Fibroblast of skin of right quadriceps (primary cell): ENCODE measurements around the gene SELPLG.
"Not testable (repeated sequence)": the region's sequence is repeated elsewhere in the genome, so short reads cannot be mapped to it uniquely, and the experiment has no call there.

Experiments used
- DNase-seq: peaks from one replicate; pipeline ENCODE4 v3.0.0-alpha.2; 2013

SELPLG gene

GRCh38 chr12:108602976-108603704, 30.6 kb downstream of the SELPLG start:
- DNase-seq: no peak

GRCh38 chr12:108602209-108602705, 31.4 kb downstream of the SELPLG start:
- no peak for DNase-seq

DNA sequence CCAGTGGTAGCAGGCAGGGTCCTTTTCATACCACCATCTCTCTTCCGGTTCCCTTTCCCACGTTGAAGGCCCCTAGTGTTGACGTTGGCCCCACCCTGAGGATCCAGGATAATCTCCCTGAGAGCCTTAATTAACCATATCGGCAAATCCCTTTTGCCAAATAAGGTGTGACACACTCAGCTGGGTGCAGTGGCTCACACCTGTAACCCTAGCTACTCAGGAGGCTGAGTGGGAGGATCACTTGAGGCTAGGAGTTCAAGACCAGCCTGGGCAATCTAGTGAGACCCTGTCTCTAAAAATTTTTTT, 33.0 kb downstream of the SELPLG start:
- DNase-seq: no peak

DNA sequence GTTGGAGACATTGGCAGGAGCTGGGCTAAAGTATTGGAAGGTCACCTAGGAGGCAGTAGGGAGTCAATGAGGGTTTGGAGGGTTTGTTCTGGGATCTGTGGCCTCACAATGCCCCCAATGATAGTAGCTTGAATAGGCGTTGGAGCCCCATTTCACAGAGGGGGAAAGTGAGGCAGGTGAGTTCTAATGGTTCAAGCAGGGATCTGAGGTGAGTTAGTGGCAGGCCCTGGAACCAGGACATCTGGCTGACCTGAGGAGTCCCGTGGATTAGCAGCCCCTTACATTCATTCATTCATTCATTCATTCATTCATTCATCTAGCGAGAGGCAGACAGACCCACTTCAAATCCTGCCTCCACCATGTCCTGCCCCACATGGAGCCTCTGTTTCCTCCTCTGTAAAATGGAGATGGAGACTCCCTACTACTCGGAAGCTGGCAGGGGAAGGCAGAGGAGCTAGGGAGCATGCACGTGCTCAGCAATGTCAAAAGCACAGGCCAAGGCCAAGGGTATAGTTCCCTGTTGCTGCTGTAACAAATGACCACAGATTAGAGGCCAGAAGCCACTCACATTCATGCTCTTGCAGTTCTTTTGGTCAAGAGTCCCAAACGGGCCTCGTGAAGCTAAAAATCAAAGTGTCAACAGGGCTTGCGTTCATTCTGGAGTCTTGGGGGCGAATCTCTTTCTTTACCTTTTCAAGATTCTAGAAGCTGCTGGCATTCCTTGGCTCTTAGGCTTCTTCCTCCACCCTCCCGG, 33.6 kb downstream of the SELPLG start:
- no peak for DNase-seq

DNA sequence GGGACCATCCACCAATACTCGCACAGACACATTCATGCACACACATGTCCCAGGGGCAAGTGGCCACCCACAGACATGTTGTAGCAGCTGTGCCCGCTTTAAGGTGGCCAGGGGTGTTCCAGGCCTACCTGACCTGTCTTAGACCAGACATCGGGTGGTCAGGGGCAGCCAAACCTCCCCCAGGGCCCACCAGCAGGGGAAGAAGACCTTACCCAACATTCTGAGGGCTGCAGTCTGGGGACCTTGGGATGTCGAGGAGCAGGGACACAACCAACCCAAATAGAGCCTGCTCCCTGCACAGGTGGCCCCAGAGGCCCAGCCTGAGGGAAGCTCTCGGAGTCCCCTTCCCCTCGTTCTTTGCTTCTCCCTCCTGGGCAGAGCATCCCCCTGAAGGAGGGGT, 34.2 kb downstream of the SELPLG start:
- no peak for DNase-seq

DNA sequence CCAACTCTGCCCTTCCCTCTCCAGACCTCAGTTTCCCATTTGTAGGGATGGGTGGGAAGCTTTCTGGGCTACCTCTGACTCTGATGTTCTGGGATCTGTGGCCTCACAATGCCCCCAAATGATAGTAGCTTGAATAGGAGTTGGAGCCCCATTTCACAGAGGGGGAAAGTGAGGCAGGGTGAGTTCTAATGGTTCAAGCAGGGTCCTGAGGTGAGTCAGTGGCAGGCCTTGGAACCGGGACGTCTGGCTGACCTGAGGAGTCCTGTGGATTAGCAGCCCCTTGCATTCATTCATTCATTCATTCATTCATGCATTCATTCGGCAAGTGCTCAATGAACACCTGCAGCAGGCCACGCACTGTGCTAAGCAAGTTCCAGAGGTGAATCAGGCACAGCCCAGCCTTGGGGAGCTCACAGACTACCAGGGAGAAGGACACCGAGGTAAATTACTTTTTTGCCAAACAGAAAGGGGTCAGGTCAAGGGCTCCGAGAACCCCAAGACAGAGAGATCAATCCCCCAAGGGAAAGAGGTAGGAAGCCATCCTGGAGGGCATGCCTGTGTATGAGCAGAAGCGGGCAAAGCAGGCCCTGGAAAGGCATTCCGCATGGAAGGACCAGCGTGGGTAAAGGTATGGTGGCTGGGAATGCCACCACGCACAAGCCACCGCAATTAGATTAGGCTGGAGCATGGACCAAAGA, 35.0 kb downstream of the SELPLG start:
- no peak for DNase-seq

DNA sequence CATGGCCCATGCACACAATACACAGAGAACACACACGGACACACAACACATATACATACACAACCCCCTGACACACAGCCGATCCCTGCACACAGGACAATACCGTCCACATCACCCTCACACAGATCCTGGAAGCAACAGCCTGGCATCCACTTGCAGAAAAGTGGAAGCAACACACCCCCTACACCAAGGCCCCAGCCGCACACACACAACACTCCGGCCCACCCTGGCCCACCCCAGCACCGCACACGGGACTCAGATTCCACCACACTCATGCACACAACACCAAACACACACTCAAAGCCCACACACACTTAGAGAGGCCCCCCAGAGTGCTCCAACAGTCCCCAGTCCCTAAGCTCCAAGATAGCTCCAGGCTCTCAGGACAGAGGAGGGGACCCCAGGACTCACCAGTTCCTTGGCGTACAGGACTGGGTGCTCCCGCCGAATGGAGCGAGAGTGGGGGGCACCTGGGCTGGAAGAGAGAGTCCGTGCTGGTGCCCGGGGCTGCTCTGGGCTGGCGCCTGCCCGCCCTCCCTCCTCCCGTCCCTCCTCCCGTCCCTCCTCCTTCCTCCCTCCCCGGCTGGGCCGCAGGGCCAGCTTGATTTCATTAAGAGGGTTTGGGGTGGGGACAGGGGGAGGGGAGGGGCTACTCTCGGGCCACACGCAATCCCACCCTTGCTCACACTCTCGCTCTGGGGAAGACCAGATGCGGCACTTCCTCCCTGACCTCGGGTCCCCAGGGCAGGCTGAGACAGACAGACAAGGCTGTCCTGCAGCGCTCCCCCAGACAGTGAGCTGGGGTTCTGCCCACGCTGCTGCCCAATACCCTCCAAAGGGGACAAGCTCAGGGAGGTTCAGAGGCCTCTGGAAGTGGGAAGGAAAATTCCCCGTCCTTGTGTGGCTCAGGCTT, 35.9 kb downstream of the SELPLG start, which contains the start of gene TMEM119:
Gene TMEM119, minus strand, starts transcription at position 526 of the 913 bp plus-strand sequence. CDS start 5,701 bp downstream, outside the sequence.
- DNase-seq: peak; percentile 88

DNA sequence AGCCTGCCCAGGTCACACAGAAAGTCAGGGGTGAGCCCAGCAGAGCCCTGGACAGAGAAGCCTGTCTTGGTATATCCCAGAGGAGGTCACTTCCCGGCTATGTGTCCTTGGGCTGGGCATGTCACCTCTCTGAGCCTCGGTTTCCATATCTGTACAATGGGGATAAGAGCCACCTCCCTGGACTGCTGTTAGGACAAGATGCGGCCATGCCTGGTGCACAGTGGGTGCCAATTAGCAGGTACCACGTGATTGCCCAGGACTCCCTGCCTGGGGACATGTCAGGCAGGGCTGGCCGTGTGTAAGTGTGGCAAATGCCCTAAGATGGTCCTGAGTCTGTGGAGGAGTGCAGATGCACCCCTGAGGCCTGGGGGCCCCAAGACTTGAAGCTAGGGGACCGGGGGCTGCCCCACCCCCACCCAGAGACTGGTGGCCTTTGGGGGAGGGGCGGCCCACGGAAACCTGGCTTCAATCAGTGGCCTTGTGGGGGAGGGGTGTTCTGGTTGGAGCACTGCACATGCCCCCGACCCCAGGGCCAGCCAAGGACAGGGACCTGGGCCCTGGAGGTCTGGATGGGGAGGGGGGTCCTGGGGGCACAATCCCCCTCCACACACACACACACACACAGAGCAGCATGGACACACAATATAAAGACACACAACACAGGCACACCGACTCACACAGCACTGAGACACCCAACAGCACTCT, 36.7 kb downstream of the SELPLG start:
- no peak for DNase-seq

DNA sequence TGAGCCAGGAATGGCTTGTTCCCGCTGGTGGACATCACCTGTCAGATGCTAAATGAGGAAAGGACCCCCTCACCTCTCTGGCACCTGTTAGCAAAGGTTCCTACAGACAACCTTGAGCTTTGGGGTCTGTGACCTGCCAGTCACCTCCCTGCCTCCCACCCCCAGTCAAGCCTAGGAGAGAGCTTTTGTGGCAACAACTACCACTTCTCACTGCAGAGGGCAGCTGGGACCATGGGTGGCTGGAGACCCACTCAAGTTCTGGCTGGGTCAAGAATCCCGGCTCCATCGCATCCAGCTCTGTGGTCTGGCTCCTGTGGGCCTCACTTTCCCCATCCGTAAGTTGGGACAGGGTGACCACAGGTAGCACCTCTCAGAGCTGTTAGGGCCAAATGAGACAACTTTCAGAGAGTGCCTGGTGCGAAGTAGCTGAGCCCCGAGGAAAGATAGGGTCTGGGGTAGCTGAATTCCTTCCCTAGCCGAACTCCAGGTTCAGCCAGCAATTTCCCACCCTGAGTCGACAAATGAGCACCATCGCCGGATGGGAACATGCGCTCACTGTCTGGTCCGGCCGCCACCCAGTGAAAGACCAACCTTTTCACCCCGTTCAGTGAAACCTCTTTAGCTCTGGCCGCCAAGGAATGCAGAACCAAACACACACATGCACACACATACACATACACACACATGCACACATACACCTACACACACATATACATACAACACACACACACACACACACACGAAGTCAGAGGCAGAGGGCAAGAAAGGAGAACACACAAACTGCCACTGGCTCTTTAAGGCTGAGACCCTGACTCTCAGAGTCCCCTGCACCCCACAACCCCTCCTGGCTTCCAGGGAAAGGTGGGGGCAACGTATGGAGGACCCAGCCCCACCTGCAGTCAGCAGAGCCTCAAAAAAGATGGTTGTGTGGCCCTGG, 37.7 kb downstream of the SELPLG start:
- no peak for DNase-seq

- DNase-seq: no peak
Measured at GRCh38 chr12:108594960-108595710, 38.6 kb downstream of the SELPLG start.

- DNase-seq: no peak
Measured at GRCh38 chr12:108594323-108594903, 39.3 kb downstream of the SELPLG start.

GRCh38 chr12:108592033-108592909, 41.4 kb downstream of the SELPLG start:
- no peak for DNase-seq

- no peak for DNase-seq
Measured at GRCh38 chr12:108591267-108591980, 42.3 kb downstream of the SELPLG start.

- not testable (repeated sequence) for DNase-seq
Measured at GRCh38 chr12:108590463-108590862, 43.2 kb downstream of the SELPLG start.

DNA sequence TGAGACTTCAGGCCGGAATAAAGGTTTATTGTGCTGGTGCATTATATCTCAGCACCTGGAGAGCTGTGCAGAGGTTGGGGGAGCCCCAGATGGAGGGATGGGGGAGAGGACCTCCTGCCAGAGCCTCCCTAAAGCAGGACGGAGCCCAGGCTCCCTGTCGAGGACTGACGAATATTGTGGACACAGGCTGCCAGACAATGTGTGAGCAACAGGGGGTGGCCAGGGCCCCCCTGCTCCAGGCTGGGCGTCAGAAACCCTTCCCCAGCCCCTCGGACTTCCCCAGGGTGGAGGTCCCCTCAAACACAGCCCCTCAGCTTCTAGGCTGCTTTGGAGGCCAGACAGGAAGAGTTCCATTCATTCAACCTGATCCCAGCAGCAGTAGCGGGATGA, 43.9 kb downstream of the SELPLG start:
- DNase-seq: no peak

- DNase-seq: peak; percentile 77
Measured at GRCh38 chr12:108589028-108589839, 44.5 kb downstream of the SELPLG start.

DNA sequence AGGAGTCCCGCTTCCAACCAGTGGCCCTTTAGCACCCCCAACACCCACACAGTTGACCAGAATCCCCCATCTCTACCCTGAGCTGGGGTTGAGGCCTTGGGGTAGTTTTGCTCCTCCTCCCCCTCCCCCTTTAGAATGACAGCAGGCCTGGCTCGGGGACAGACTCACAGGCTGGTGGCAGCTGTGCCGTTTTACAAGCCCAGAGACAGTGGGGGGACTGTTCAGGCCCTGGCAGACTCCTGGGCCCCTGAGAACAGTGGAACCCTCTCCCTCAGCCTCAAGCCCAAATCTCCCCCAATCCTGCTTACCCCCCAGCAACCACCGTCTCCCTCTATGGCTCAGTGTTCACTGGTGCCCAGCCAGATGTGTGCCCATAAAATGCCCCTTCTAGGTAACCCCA, 45.9 kb downstream of the SELPLG start:
- no peak for DNase-seq
